IPS-18a (cell line): ENCODE results near the gene PTPRG.

Experiments used
- H3K27ac ChIP-seq: one replicate; pipeline ENCODE4 v1.5.1; 2013; ENCODE audit warnings: low read length
- H3K27me3 ChIP-seq: one replicate; pipeline ENCODE4 v1.6.1; 2013; ENCODE audit warnings: mild to moderate bottlenecking, low read length; ENCODE audit not compliant: control insufficient read depth, insufficient read depth
- H3K36me3 ChIP-seq: one replicate; pipeline ENCODE4 v1.6.1; 2013; ENCODE audit warnings: low read depth, low read length; ENCODE audit not compliant: control insufficient read depth
- H3K4me1 ChIP-seq: one replicate; pipeline ENCODE4 v1.6.1; 2013; ENCODE audit warnings: low read depth, low read length; ENCODE audit not compliant: control insufficient read depth
- H3K4me3 ChIP-seq: one replicate; pipeline ENCODE4 v1.5.1; 2013; ENCODE audit warnings: low read length
- H3K9ac ChIP-seq: one replicate; pipeline ENCODE4 v1.6.1; 2013; ENCODE audit warnings: mild to moderate bottlenecking, low read length, moderate library complexity
- H3K9me3 ChIP-seq: one replicate; pipeline ENCODE4 v1.6.1; 2013; ENCODE audit warnings: low read depth, low read length; ENCODE audit not compliant: control insufficient read depth

Gene PTPRG

DNA sequence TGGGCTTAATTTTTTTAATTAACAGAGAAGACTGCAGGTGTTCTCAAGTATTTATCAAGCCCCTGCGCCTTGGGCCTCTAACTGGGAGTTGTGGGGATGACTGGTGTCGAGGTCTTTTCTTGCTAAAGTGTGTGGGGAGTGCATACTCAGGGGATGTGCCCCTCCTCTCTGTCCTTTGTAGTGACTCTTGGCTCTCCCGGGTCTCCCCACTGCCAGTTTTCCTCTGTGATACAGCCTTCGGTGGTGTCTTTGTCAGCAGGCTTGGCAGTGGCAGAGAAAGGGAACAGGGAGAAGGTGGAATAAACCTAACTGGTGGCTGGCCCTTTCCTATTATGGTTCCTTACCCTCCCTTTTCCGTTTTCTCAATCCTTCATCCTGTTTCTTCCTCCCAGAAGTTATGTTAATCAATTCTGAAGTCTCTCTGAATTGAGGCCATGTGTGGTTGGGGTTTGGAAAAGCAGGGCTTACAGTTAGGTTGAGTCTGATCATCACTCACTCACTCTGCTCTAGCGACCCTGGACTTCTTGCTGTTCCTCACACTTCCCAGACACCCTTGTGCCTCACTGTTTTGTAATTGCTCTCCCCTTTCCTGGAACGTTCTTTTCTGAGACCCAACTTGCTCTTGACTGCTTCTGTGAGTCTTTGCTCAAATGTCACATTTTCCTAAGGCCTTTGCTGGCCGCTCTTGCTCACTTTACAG lies 158.1 kb downstream of the PTPRG start:
- Histone ChIP-seq H3K4me1 (peaks cover 37% of the 10 kb centered on the region), H3K9me3 (no peaks in the 10 kb centered on the region), H3K27me3 (no peaks in the 10 kb centered on the region), H3K9ac (no peak overlapping the region), H3K4me3 (no peak overlapping the region), H3K27ac (no peak overlapping the region), H3K36me3 (no peaks in the 10 kb centered on the region)

DNA sequence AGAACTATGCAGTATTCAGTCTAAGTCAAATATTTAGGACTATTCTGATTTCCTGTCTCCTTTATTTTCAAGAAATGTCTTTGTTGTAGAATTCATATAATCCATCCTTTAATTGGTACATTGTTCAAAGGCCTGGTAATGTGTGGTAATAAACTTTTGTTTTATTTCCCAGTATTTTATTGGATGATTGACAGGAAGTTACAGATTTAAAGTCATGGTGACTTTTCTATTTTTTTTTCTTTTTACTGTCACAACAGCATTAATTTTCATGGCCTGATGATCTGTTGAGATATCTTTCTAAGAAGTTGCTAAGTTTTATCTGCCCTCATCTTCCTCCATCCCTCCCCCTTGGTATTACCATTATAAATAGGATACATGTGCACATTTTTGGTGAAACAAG lies 161.7 kb downstream of the PTPRG start:
- Histone ChIP-seq H3K9me3 (no peaks in the 10 kb centered on the region), H3K27ac (no peak overlapping the region), H3K4me1 (peaks cover 44% of the 10 kb centered on the region), H3K27me3 (no peaks in the 10 kb centered on the region), H3K4me3 (no peak overlapping the region), H3K9ac (no peak overlapping the region), H3K36me3 (no peaks in the 10 kb centered on the region)

DNA sequence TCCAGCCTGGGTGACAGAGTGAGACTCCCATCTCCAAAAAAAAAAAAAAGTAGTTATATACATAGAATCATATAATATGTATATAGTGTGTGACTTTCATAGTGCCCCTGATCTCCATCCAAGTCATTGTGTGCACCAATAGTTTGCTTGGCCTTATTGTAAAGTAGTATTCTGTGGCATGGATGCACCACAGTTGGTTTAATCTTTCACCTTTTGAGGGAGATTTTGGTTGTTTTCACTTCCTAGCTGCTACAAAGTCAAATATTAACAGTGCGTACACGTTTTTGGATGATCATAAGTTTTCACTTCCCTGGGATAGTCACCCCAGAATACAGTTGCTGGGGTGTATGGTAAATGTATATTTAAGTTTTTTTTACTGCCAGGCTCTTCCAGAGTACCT lies 162.8 kb downstream of the PTPRG start:
- Histone ChIP-seq H3K9me3 (no peaks in the 10 kb centered on the region), H3K27me3 (no peaks in the 10 kb centered on the region), H3K4me1 (peaks cover 38% of the 10 kb centered on the region), H3K36me3 (no peaks in the 10 kb centered on the region), H3K9ac (no peak overlapping the region), H3K4me3 (no peak overlapping the region), H3K27ac (no peak overlapping the region)

DNA sequence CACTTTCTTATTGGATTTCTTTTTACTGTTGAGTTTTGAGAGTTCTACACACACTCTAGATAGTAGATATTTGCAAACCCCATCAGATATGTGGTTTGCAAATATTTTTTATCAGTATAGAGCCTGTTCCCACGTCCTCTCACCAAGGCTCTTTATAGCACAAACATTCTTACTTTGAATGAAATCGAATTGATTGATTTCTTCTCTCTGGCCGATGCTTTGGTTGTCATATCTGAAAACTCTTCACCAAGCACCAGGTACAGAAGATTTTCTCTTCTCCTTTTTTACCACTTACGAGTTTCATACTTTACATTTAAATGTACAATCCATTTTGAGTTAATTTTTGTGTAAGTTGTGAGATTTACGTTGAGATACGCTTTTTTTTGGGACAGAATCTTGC lies 163.4 kb downstream of the PTPRG start:
- Histone ChIP-seq H3K9me3 (no peaks in the 10 kb centered on the region), H3K4me3 (no peak overlapping the region), H3K9ac (no peak overlapping the region), H3K27me3 (no peaks in the 10 kb centered on the region), H3K4me1 (peaks cover 38% of the 10 kb centered on the region), H3K27ac (no peak overlapping the region), H3K36me3 (no peaks in the 10 kb centered on the region)

DNA sequence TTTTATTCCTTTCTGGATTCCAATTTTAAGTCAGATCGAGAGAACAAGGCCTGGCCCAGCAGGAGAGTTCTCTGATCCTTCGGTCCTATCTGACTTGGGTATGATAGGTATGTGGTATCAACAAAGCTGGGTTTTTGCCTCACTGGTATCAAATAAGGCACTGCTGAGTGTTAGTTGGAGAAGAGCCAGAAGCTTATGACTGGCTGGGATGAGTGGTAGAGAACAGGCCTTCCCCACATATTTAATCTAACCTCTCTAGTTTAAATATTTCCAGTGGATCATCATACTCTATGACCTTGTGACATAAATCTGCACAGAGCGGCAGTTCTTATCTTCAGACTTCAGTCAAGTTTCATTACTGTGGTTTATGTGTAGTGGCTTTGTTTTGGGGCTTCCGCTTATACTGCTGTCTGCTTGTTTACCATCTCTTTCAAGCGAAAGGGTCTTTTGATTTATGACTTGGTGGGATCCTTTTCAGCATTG lies 164.5 kb downstream of the PTPRG start:
- no peaks in the 10 kb centered on the region for H3K36me3 ChIP-seq
- no peaks in the 10 kb centered on the region for H3K9me3 ChIP-seq
- H3K4me3 ChIP-seq = no peak overlapping the region
- H3K27ac ChIP-seq = no peak overlapping the region
- H3K9ac ChIP-seq = no peak overlapping the region
- peaks cover 49% of the 10 kb centered on the region for H3K4me1 ChIP-seq
- H3K27me3 ChIP-seq = no peaks in the 10 kb centered on the region

DNA sequence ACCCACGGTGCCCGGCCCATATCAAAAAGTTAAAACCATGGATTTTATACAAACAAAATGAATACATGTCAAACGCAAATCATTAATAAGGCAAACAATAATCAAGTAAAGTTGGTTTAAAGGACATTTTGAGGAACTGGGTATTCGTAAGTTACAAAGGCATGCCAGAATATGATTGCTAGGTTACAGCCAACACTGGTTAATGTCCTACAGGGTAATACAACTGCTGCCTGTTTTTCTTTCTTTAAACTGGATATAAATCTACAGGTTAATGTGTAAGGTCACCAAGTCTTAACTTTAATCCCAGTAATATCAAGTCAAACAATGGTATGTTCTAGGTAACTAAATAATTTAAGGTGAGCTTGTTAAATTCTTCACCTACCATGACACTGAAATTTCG lies 166.1 kb downstream of the PTPRG start:
- Histone ChIP-seq H3K27ac (no peak overlapping the region), H3K27me3 (no peaks in the 10 kb centered on the region), H3K4me3 (no peak overlapping the region), H3K36me3 (no peaks in the 10 kb centered on the region), H3K9ac (no peak overlapping the region), H3K9me3 (no peaks in the 10 kb centered on the region), H3K4me1 (peaks cover 43% of the 10 kb centered on the region)

DNA sequence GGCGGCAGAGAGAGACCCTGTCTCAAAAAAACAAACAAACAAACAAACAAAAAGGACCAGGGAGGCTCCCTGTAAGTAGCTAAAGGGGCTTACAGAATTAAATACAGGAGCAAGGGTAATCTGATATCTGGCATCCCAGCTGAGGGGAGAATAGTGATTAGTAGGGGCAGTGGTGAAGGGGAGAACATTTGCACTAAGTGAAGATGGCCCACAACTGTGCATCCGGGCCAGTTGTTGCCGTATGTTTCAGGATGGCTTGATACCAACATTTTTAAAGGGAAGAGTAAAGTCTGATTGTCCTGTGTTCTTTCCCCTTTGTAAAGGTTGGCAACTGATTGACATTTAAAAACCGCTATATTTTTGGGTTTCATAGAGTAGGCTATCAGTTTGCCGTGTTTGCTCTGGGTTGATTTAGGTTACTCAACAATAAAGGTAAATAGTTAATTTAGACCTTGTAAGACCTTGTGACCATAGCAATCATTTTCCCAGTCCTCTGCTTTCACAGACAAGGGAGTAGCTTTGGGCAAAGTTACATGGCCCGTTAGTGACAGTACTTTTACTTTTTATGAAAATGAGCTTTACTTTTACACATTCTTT lies 167.8 kb downstream of the PTPRG start:
- H3K27ac ChIP-seq = no peak overlapping the region
- no peak overlapping the region for H3K9ac ChIP-seq
- no peaks in the 10 kb centered on the region for H3K9me3 ChIP-seq

DNA sequence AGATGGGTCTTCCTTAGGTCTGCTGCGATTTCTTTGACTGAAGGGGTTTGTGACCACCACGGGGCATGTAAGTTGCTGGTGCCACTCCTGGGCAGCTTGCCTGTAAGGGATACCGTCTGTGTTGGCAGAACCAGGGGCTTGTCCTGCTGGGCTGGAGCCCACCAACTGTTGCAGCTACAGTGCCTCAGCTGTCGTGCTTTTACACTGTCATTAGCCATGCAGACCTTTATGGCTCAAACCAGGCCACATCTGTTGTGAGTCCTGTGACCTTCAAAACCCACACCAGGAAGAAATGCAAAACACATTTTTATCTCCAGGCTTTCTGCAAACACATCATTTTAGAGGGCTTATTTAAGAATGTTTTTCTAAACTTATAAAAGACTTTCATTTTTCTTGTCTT lies 168.7 kb downstream of the PTPRG start:
- peaks cover 36% of the 10 kb centered on the region for H3K4me1 ChIP-seq
- H3K27ac ChIP-seq = no peak overlapping the region
- H3K9me3 ChIP-seq = no peaks in the 10 kb centered on the region
- H3K36me3 ChIP-seq = no peaks in the 10 kb centered on the region
- H3K27me3 ChIP-seq = no peaks in the 10 kb centered on the region
- H3K9ac ChIP-seq = no peak overlapping the region
- H3K4me3 ChIP-seq = no peak overlapping the region

More for the DNA sequence above, 167.8 kb downstream of the PTPRG start:
- Histone ChIP-seq H3K4me3 (no peak overlapping the region), H3K36me3 (no peaks in the 10 kb centered on the region), H3K27me3 (no peaks in the 10 kb centered on the region), H3K4me1 (peaks cover 36% of the 10 kb centered on the region)

DNA sequence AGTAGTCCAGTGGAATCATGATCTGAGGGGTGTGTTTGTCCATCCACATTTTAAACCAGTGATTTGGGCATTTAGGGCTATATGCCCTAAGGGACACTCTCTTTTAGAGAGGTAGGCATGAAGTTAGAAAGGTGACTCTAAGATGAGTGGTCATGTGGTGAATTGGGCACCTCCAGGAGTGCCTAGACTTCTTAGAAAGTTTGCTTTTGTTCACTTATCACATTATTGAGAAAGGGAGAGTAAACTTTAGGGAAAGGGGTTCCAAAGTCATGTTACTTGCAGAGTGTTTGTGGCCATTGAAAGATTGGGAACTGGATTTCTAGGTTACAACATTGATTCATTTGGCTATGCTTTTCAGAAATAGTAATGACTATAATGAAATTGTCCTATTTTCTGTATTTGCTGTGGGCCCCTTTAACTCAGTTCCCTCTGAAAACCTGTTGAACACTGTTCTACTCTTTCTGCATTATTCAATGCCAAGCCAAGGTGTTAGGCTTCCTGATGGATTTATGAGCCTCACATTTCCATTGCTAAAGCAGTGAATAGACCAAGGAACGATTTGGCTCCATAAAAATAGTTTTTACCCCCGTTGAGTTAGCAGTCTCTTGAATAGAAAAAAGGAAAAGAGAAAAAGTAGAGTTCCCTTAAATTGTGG lies 169.3 kb downstream of the PTPRG start:
- Histone ChIP-seq H3K9me3 (no peaks in the 10 kb centered on the region), H3K36me3 (no peaks in the 10 kb centered on the region), H3K27me3 (no peaks in the 10 kb centered on the region), H3K4me1 (peaks cover 39% of the 10 kb centered on the region), H3K4me3 (no peak overlapping the region), H3K27ac (no peak overlapping the region), H3K9ac (no peak overlapping the region)

DNA sequence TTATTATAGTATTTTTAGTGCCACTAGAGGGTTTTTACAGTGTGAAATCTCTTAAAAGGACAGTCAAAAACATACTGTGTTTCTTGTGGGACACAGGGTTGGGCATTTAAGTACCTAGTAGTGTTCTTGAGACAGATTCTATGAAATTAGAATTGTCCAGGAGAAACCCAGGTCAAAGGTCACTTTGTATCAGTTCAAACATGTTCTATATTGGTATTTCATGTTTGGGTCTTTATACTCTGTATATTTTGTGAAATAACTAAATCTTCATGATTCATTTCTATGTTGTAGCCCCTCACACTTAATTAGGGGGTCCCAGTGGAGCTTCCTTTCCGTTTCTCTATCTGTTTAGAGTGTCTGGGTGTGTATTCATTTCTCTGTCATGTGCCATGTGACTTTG lies 171.6 kb downstream of the PTPRG start:
- no peak overlapping the region for H3K27ac ChIP-seq
- H3K36me3 ChIP-seq = no peaks in the 10 kb centered on the region
- H3K9me3 ChIP-seq = no peaks in the 10 kb centered on the region
- no peak overlapping the region for H3K4me3 ChIP-seq
- H3K4me1 ChIP-seq = peaks cover 34% of the 10 kb centered on the region
- H3K27me3 ChIP-seq = no peaks in the 10 kb centered on the region
- no peak overlapping the region for H3K9ac ChIP-seq

DNA sequence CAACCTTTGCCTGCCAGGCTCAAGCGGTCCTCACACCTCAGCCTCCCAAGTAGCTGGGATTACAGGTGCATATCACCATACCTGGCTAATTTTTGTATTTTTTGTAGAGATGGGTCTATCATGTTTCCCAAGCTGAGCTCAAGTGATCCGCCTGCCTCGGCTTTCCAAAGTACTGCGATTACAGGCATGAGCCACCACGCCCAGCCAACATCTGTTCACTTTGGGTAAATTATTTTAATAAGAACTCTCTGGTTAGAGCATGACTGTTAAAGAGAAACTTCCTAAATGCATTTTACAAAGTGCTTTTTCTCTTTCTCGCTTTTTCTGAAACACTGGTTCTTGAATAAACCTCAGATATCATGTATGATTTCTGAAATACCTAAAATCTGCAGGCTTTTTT lies 172.5 kb downstream of the PTPRG start:
- Histone ChIP-seq H3K36me3 (no peaks in the 10 kb centered on the region), H3K9ac (no peak overlapping the region), H3K27me3 (no peaks in the 10 kb centered on the region), H3K9me3 (no peaks in the 10 kb centered on the region), H3K4me1 (peaks cover 32% of the 10 kb centered on the region), H3K27ac (no peak overlapping the region), H3K4me3 (no peak overlapping the region)
